OCI-LY7 (cell line): ENCODE measurements around the gene PHETA1. TPM values are rescaled to one million over a fixed set of nuclear protein-coding genes. Genes with fewer than 3 reads are reported as not detected.
A peak's percentile ranks its signal among the peaks of the same experiment; 100 is the strongest.

Source experiments
- BruUV-seq: library from RNA; stranded (reverse); fragments of 400-500 nt; replicated peaks from 2 replicates; lab custom pipeline; 2021; lab: Mats Ljungman, UMichigan
- CTCF ChIA-PET: fragments of 300-600 bp; sonication (Branson Sonifier 250); formaldehyde crosslinking; loops from one replicate; lab custom pipeline; 2022; ENCODE audit warnings: antibody characterized with exemption; ENCODE audit not compliant: unreplicated experiment; lab: Charles Lee
- POLR2A ChIA-PET: fragments of 300-600 bp; sonication (Branson Sonifier 250); formaldehyde crosslinking; loops from one replicate; lab custom pipeline; 2022; ENCODE audit warnings: antibody characterized with exemption; lab: Charles Lee
- DNase-seq: peaks from one replicate; pipeline ENCODE4 v3.0.0-alpha.2; 2015; ENCODE audit warnings: low spot score
- H2AFZ ChIP-seq: fragments of 200-600 bp; sonication (generic), shearing (Covaris generic); 2 replicates; pipeline ENCODE4 v1.6.1; 2014; ENCODE audit warnings: mild to moderate bottlenecking, antibody characterized with exemption, low read length, moderate library complexity
- H3K27ac ChIP-seq: fragments of 200-600 bp; sonication (generic); 2 replicates; pipeline ENCODE4 v1.5.1; 2014; ENCODE audit warnings: mixed run types, low read depth, mild to moderate bottlenecking, moderate library complexity, low read length, inconsistent platforms; ENCODE audit not compliant: poor library complexity, severe bottlenecking
- H3K36me3 ChIP-seq: fragments of 200-600 bp; sonication (generic); 2 replicates; pipeline ENCODE4 v1.6.1; 2014; ENCODE audit warnings: mild to moderate bottlenecking, antibody characterized with exemption, low read length, moderate library complexity, mixed read lengths; ENCODE audit not compliant: insufficient read depth
- H3K4me1 ChIP-seq: fragments of 200-600 bp; sonication (generic); 2 replicates; pipeline ENCODE4 v1.5.1; 2014; ENCODE audit warnings: mild to moderate bottlenecking, low read length; ENCODE audit not compliant: insufficient read depth, poor library complexity, severe bottlenecking
- H3K4me2 ChIP-seq: fragments of 200-600 bp; sonication (generic); 2 replicates; pipeline ENCODE4 v1.6.1; 2014; ENCODE audit warnings: mild to moderate bottlenecking, low read length
- H3K4me3 ChIP-seq: fragments of 200-600 bp; sonication (generic); 2 replicates; pipeline ENCODE4 v1.5.1; 2014; ENCODE audit warnings: mild to moderate bottlenecking, low read depth, low read length; ENCODE audit not compliant: poor library complexity, severe bottlenecking
- H3K79me2 ChIP-seq: fragments of 200-600 bp; sonication (generic); 2 replicates; pipeline ENCODE4 v1.6.1; 2016; ENCODE audit warnings: low read depth, mild to moderate bottlenecking, low read length, moderate library complexity, mixed read lengths; ENCODE audit not compliant: insufficient read depth
- H3K9me2 ChIP-seq: fragments of 200-600 bp; sonication (generic); 2 replicates; pipeline ENCODE4 v1.6.1; 2016; ENCODE audit warnings: mild to moderate bottlenecking, low read length, mixed read lengths; ENCODE audit not compliant: insufficient read depth
- H3K9me3 ChIP-seq: fragments of 200-600 bp; sonication (generic); 2 replicates; pipeline ENCODE4 v1.6.1; 2014; ENCODE audit warnings: mild to moderate bottlenecking, mixed run types, low read length, mixed read lengths
- H4K20me1 ChIP-seq: fragments of 200-600 bp; sonication (generic); 2 replicates; pipeline ENCODE4 v1.6.1; 2014; ENCODE audit warnings: mild to moderate bottlenecking, antibody characterized with exemption, low read length, moderate library complexity, mixed read lengths; ENCODE audit not compliant: insufficient read depth
- EZH2phosphoT487 ChIP-seq: fragments of 200-600 bp; sonication (generic); IDR thresholded peaks from 2 replicates; pipeline ENCODE4 v1.6.1; 2018; ENCODE audit warnings: low read depth, borderline replicate concordance, mild to moderate bottlenecking, mixed run types, antibody characterized with exemption, low read length, moderate library complexity, mixed read lengths
- intact Hi-C: fragments of 100-400 bp; cut with micrococcal nuclease; formaldehyde crosslinking; loops from one replicate; pipeline ENCODE4 v1.10.0; 2022; ENCODE audit not compliant: unreplicated experiment
- total RNA-seq, 2 experiments: library from RNA; depleted of rRNA in 1 of 2; stranded (reverse); fragments of >200 nt in 1 of 2; shearing (Covaris generic) in 1 of 2; gene quantifications; 2 replicates each; pipeline ENCODE4 v1.2.3, GENCODE V29; 2014 to 2022
- TF ChIP-seq, protein P1 (sequence below): fragments of 200-600 bp; sonication (generic); conservative IDR thresholded peaks from 2 replicates; pipeline ENCODE4 v1.5.1; 2014; ENCODE audit warnings: mild to moderate bottlenecking, antibody characterized with exemption, low read length, moderate library complexity, mixed read lengths

Gene PHETA1
- total RNA-seq, 2 experiments from 2014 or later = 0.73 to 2.7 TPM

DNA sequence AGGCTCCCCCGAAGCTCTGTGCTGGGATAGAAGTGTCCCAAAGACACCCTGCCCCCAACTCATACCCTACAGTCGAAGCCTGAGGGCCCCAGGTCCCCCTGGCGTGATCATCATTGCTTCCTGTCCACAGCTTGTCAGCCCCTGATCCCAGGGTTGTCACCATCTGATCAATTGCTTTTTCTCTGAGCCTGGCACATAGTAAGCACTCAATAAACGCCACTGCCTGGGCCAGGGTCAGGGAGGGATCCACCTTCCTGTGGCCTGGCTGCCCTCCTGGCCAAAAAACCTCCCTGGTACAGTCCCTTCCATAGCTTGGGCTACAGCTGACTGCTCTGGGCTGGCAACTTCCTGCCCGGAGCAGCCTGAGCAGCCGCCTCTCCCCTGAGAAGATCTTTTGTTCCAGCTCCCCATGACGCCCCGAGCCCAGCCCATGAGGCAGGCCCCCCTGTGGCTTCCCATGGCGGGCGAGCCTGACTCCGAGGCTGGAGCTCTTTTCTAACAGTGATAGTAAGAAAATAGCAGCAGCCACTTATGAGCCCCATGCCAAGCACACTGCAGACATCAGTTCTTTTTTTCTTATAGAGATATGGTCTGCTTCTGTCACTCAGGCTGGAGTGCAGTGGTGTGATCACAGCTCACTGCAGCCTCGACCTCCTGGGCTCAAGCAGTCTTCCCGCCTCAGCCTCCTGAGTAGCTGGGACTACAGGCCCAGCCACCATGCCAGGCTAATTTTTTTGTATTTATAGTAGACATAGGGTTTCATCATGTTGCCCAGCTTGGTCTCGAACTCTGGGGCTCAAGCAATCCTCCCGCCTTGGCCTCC lies 43.3 kb upstream of the PHETA1 start:
- no peak for TF ChIP-seq EZH2phosphoT487
- TF ChIP-seq, protein P1, sequence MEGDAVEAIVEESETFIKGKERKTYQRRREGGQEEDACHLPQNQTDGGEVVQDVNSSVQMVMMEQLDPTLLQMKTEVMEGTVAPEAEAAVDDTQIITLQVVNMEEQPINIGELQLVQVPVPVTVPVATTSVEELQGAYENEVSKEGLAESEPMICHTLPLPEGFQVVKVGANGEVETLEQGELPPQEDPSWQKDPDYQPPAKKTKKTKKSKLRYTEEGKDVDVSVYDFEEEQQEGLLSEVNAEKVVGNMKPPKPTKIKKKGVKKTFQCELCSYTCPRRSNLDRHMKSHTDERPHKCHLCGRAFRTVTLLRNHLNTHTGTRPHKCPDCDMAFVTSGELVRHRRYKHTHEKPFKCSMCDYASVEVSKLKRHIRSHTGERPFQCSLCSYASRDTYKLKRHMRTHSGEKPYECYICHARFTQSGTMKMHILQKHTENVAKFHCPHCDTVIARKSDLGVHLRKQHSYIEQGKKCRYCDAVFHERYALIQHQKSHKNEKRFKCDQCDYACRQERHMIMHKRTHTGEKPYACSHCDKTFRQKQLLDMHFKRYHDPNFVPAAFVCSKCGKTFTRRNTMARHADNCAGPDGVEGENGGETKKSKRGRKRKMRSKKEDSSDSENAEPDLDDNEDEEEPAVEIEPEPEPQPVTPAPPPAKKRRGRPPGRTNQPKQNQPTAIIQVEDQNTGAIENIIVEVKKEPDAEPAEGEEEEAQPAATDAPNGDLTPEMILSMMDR = no peak
- H3K27ac ChIP-seq = peak overlapping the region; percentile 41
- H3K9me2 ChIP-seq = no peaks in the 10 kb centered on the region
- no peak overlapping the region for H2AFZ ChIP-seq
- peak overlapping the region; percentile 11; the same call in 1 of the 2 replicates for H3K4me2 ChIP-seq
- BruUV-seq = no TSS peak
- no peaks in the 10 kb centered on the region for H3K9me3 ChIP-seq
- peaks cover 79% of the 10 kb centered on the region for H3K79me2 ChIP-seq
- intact Hi-C loops = no loop called here
- ChIA-PET CTCF (interaction anchor here (0.6 to 0.9 kb wide), 2 partner anchors 22 to 1112 kb away, joined by 3 read pairs; no protein-coding TSS in a partner anchor), POLR2A (interaction anchor here (0.9 to 2.1 kb wide), 3 partner anchors 8 to 37 kb away, joined by 3 to 6 read pairs (median 5); no protein-coding TSS in a partner anchor)
- peaks cover 22% of the 10 kb centered on the region for H4K20me1 ChIP-seq
- peaks cover 12% of the 10 kb centered on the region for H3K36me3 ChIP-seq
- no peak overlapping the region for H3K4me3 ChIP-seq
- no peak for DNase-seq
- peaks cover 56% of the 10 kb centered on the region for H3K4me1 ChIP-seq

DNA sequence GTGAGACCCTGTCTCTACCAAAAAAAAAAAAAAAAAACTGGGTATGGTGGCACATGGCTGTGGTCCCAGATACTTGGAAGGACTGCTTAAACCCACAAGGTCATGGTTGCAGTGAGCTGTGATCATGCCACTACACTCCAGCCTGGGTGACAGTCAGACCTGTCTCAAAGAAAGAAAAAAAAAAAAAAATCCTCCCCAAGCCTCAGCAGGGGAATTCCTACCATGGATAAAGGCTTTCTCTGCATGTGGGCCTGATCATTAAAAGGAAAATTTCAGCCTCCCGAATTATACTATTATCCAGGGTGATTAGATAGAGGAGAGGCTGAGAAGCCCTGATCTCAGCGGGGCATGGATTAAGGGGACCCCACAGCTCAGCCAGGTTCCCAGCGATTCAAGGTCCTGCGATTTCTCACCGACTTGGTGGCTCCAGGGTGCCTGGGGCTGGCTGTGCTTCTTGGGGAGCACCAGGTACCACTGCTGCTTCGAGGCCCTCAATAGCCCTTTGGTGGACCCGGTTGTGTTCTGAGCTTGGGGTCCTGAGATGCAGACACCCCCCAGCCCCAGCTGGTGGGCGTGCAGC lies 42.4 kb upstream of the PHETA1 start:
- Histone ChIP-seq H3K4me2 (peak overlapping the region; percentile 11; the same call in 1 of the 2 replicates), H3K79me2 (peaks cover 82% of the 10 kb centered on the region), H2AFZ (no peak overlapping the region), H3K9me2 (no peaks in the 10 kb centered on the region), H3K27ac (peak overlapping the region; percentile 41), H3K4me3 (no peak overlapping the region), H3K4me1 (peaks cover 58% of the 10 kb centered on the region), H3K9me3 (no peaks in the 10 kb centered on the region), H3K36me3 (peaks cover 4% of the 10 kb centered on the region), H4K20me1 (peaks cover 22% of the 10 kb centered on the region)
- POLR2A ChIA-PET = interaction anchor here (0.9 kb wide), 1 partner anchor 30 kb away, joined by 5 read pairs; no protein-coding TSS in a partner anchor
- DNase-seq = no peak
- CTCF ChIA-PET = no interaction called here
- TF ChIP-seq, protein P1 = no peak
- no peak for TF ChIP-seq EZH2phosphoT487
- intact Hi-C loops = no loop called here
- no TSS peak for BruUV-seq
